ENCODE results near the gene LCA5L.

DNA sequence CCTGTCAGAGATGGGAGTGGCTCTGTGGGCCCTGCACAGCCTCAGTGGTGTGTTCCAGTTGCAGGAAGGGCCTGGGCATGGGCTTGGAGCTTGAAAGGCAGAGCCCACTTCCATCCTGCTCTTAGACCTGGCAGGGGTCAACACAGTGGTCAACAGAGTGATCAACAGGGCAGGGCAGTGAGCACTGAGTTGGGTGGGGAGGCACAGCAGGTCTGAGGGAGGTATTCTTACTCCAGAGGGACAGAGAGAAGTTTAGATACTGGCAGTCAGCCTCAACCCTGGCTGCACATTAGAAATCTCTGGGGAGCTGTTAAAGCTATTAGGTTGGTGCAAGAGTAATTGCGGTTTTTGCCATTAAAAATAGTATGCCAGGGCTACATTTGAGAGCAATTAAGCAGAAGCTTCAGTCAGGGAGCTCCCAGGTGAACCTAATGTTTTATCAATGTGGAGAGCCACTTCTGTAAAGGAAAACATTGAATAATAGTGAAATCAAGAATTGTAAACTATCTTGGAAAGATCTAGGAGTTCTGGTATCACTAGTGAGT, 43.9 kb upstream of the LCA5L start:
- no peak for TF ChIP-seq POLR2A (IDR thresholded peaks at IDR 0.05)
- TF ChIP-seq CTCF (IDR thresholded peaks at IDR 0.05), result no peak
- no peak for TF ChIP-seq POLR2AphosphoS5 (IDR thresholded peaks at IDR 0.05)

Data from prostate gland (tissue), 2 donors.